A549 (cell line): ENCODE measurements around the gene MRPL44.

Experiments
- BCL3 ChIP-seq: fragments of >200 bp; sonication (Bioruptor Twin); formaldehyde crosslinking; IDR thresholded peaks from 3 replicates; pipeline ENCODE4 v1.6.1; 2016
- FOSL2 ChIP-seq, 2 experiments: fragments of 450-650 bp in 1 of 2; fragments of >200 bp in 1 of 2; sonication (Bioruptor Twin) in 1 of 2; formaldehyde crosslinking; IDR thresholded peaks; 2 replicates each; pipeline versions ENCODE4 v1.5.0 to v1.6.1; 2016 to 2020; ENCODE audit warnings: mild to moderate bottlenecking in 1 of 2, moderate library complexity in 1 of 2
- JUNB ChIP-seq: fragments of >200 bp; sonication (Bioruptor Twin); formaldehyde crosslinking; IDR thresholded peaks from 2 replicates; pipeline ENCODE4 v1.6.1; 2016
- KDM5A ChIP-seq: fragments of 200-600 bp; sonication (generic); IDR thresholded peaks from 2 replicates; pipeline ENCODE4 v1.6.1; 2016; ENCODE audit warnings: antibody characterized with exemption, mild to moderate bottlenecking
- PHF8 ChIP-seq: fragments of 200-600 bp; sonication (generic); IDR thresholded peaks from 2 replicates; pipeline ENCODE4 v1.6.1; 2016; ENCODE audit warnings: low read depth, mild to moderate bottlenecking, antibody characterized with exemption, moderate library complexity, borderline replicate concordance
- POLR2A ChIP-seq: IDR thresholded peaks from 2 replicates; pipeline ENCODE4 v1.6.1; 2012; ENCODE audit warnings: mild to moderate bottlenecking, low read length
- RAD21 ChIP-seq, 2 experiments: fragments of >200 bp in 1 of 2; sonication (Bioruptor Twin) in 1 of 2; formaldehyde crosslinking in 1 of 2; IDR thresholded peaks in 1 of 2; conservative IDR thresholded peaks in 1 of 2; 2 replicates in 1 of 2; 3 replicates in 1 of 2; pipeline ENCODE4 v1.6.1; 2012 to 2018; ENCODE audit warnings: inconsistent platforms in 1 of 2
- SREBF2 ChIP-seq: fragments of 450-650 bp; IDR thresholded peaks from 2 replicates; pipeline ENCODE4 v1.6.1; 2014; ENCODE audit warnings: mild to moderate bottlenecking, moderate library complexity
- TF ChIP-seq, protein P1 (sequence below): fragments of >200 bp; sonication (Bioruptor Twin); formaldehyde crosslinking; IDR thresholded peaks from 3 replicates; pipeline ENCODE4 v1.5.1; 2016
- TF ChIP-seq, protein P2 (sequence below): fragments of 200-600 bp; sonication (generic); IDR thresholded peaks from 2 replicates; pipeline ENCODE4 v1.6.1; 2016; ENCODE audit warnings: antibody characterized with exemption, mild to moderate bottlenecking, moderate library complexity
- TF ChIP-seq, protein P3 (sequence below): IDR thresholded peaks from 2 replicates; pipeline ENCODE4 v1.6.1; 2012

DNA sequence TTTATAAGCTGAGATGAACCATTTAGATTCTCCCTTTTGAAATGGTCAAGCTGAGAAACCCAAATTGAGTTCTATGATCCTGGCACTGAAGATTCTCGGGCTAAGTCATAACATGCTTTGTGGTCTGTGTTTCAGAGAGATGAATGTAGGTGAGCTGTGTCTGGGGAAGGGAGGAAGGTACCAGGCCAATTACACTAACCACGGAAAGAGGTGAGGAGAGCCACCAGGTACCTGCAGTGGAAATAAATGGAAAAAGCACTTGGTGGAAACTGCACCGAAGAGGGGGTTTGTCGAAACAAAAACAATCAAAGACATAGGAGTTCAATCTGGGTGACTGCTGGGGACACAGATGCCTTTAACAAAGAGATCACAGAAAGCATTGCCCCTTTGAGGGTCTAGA lies 963 bp upstream of the MRPL44 start:
- TF ChIP-seq FOSL2 (IDR thresholded peaks at IDR 0.05) = no peak
- no peak for TF ChIP-seq FOSL2 (CRISPR knock-in tag; IDR thresholded peaks at IDR 0.05)
- TF ChIP-seq, protein P1, sequence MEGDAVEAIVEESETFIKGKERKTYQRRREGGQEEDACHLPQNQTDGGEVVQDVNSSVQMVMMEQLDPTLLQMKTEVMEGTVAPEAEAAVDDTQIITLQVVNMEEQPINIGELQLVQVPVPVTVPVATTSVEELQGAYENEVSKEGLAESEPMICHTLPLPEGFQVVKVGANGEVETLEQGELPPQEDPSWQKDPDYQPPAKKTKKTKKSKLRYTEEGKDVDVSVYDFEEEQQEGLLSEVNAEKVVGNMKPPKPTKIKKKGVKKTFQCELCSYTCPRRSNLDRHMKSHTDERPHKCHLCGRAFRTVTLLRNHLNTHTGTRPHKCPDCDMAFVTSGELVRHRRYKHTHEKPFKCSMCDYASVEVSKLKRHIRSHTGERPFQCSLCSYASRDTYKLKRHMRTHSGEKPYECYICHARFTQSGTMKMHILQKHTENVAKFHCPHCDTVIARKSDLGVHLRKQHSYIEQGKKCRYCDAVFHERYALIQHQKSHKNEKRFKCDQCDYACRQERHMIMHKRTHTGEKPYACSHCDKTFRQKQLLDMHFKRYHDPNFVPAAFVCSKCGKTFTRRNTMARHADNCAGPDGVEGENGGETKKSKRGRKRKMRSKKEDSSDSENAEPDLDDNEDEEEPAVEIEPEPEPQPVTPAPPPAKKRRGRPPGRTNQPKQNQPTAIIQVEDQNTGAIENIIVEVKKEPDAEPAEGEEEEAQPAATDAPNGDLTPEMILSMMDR = no peak
- no peak for TF ChIP-seq BCL3
- TF ChIP-seq RAD21 (conservative IDR thresholded peaks at IDR 0.05 in 1 of 2, IDR thresholded peaks at IDR 0.05 in 1 of 2) = no peak
- no peak for TF ChIP-seq POLR2A
- TF ChIP-seq, protein P2, sequence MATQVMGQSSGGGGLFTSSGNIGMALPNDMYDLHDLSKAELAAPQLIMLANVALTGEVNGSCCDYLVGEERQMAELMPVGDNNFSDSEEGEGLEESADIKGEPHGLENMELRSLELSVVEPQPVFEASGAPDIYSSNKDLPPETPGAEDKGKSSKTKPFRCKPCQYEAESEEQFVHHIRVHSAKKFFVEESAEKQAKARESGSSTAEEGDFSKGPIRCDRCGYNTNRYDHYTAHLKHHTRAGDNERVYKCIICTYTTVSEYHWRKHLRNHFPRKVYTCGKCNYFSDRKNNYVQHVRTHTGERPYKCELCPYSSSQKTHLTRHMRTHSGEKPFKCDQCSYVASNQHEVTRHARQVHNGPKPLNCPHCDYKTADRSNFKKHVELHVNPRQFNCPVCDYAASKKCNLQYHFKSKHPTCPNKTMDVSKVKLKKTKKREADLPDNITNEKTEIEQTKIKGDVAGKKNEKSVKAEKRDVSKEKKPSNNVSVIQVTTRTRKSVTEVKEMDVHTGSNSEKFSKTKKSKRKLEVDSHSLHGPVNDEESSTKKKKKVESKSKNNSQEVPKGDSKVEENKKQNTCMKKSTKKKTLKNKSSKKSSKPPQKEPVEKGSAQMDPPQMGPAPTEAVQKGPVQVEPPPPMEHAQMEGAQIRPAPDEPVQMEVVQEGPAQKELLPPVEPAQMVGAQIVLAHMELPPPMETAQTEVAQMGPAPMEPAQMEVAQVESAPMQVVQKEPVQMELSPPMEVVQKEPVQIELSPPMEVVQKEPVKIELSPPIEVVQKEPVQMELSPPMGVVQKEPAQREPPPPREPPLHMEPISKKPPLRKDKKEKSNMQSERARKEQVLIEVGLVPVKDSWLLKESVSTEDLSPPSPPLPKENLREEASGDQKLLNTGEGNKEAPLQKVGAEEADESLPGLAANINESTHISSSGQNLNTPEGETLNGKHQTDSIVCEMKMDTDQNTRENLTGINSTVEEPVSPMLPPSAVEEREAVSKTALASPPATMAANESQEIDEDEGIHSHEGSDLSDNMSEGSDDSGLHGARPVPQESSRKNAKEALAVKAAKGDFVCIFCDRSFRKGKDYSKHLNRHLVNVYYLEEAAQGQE = no peak
- no peak for TF ChIP-seq PHF8
- no peak for TF ChIP-seq SREBF2
- TF ChIP-seq, protein P3, sequence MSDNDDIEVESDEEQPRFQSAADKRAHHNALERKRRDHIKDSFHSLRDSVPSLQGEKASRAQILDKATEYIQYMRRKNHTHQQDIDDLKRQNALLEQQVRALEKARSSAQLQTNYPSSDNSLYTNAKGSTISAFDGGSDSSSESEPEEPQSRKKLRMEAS = no peak
- TF ChIP-seq KDM5A = no peak
- no peak for TF ChIP-seq JUNB
